Endodermal cell (in vitro differentiated cells): Measurements from ENCODE around the gene PPP6C. TPM values are rescaled to one million over a fixed set of nuclear protein-coding genes. Genes with fewer than 3 reads are reported as not detected.
"Not testable (repeated sequence)": the region's sequence is repeated elsewhere in the genome, so short reads cannot be mapped to it uniquely, and the experiment has no call there.

Experiments
- DNase-seq: peaks from one replicate; pipeline ENCODE4 v3.0.0-alpha.2; 2017
- H3K27ac ChIP-seq: 2 replicates; pipeline ENCODE4 v1.5.1; 2013; ENCODE audit warnings: mild to moderate bottlenecking, low read depth, low read length, moderate library complexity
- H3K27me3 ChIP-seq: 2 replicates; pipeline ENCODE4 v1.6.1; 2013; ENCODE audit warnings: mild to moderate bottlenecking, low read length, moderate library complexity; ENCODE audit not compliant: insufficient read depth, control insufficient read depth, poor library complexity, severe bottlenecking
- H3K36me3 ChIP-seq: 2 replicates; pipeline ENCODE4 v1.7.0; 2013; ENCODE audit warnings: mild to moderate bottlenecking, low read length, moderate library complexity; ENCODE audit not compliant: control insufficient read depth, insufficient read depth
- H3K4me1 ChIP-seq: one replicate; pipeline ENCODE4 v1.7.0; 2013; ENCODE audit warnings: low read length; ENCODE audit not compliant: control insufficient read depth, insufficient read depth
- H3K4me3 ChIP-seq: 2 replicates; pipeline ENCODE4 v1.5.1; 2013; ENCODE audit warnings: mild to moderate bottlenecking, low read length, moderate library complexity
- H3K9ac ChIP-seq: 2 replicates; pipeline ENCODE4 v1.6.1; 2013; ENCODE audit warnings: mild to moderate bottlenecking, low read length, moderate library complexity; ENCODE audit not compliant: poor library complexity, severe bottlenecking; ENCODE audit errors: extremely low read depth
- H3K9me3 ChIP-seq: 2 replicates; pipeline ENCODE4 v1.6.1; 2013; ENCODE audit warnings: mild to moderate bottlenecking, low read length, moderate library complexity; ENCODE audit not compliant: control insufficient read depth
- H3K27ac Mint-ChIP-seq: 2 replicates; pipeline ENCODE4 v1.8.0; 2020; ENCODE audit warnings: mixed read lengths
- H3K27me3 Mint-ChIP-seq: 2 replicates; pipeline ENCODE4 v1.8.0; 2021; ENCODE audit warnings: mild to moderate bottlenecking, mixed read lengths; ENCODE audit not compliant: insufficient read depth
- H3K36me3 Mint-ChIP-seq: 2 replicates; pipeline ENCODE4 v1.8.0; 2020; ENCODE audit warnings: low read depth, mixed read lengths
- H3K4me1 Mint-ChIP-seq: 2 replicates; pipeline ENCODE4 v1.8.0; 2020; ENCODE audit warnings: mixed read lengths
- H3K4me3 Mint-ChIP-seq: 2 replicates; pipeline ENCODE4 v1.8.0; 2020; ENCODE audit warnings: mild to moderate bottlenecking, moderate library complexity, mixed read lengths
- H3K9me3 Mint-ChIP-seq: 2 replicates; pipeline ENCODE4 v1.8.0; 2020; ENCODE audit warnings: mild to moderate bottlenecking, mixed read lengths
- CTCF ChIP-seq: fragments of 200-600 bp; sonication (generic); conservative IDR thresholded peaks from 2 replicates; pipeline ENCODE4 v1.5.0; 2021; ENCODE audit warnings: antibody characterized with exemption, mild to moderate bottlenecking
- WGBS, 2 experiments: methylation state at CpG; one replicate each; pipeline versions ENCODE4 v1.1.5 to v1.1.7; 2013; ENCODE audit warnings: missing lambda C conversion rate in 2 of 2, mixed read lengths in 1 of 2; ENCODE audit not compliant: insufficient coverage in 1 of 2, insufficient read length in 1 of 2; 5-methylcytosine and 5-hydroxymethylcytosine counted together
- total RNA-seq, 2 donors: library from RNA; stranded (reverse); fragmentation: NEBNext Ultra II Directional in 1 of 2; extraction: Animal tissue kit (Norgen Biotek cat#: 25700) in 1 of 2; gene quantifications; 2 replicates in 1 of 2; 3 replicates in 1 of 2; pipeline ENCODE4 v1.2.1, GENCODE V29; 2021

PPP6C gene
- total RNA-seq, 2 donors from 2014 or later, result 38.2 to 49.6 TPM

- Histone ChIP-seq H3K4me3 (peak overlapping the region; percentile 99), H3K9ac (peak overlapping the region; percentile 99), H3K27ac (no peak overlapping the region), H3K4me1 (no peaks in the 10 kb centered on the region), H3K9me3 (no peaks in the 10 kb centered on the region), H3K27me3 (no peaks in the 10 kb centered on the region), H3K36me3 (peaks cover 67% of the 10 kb centered on the region)
- H3K27ac Mint-ChIP-seq, result peak overlapping the region; percentile 11
- H3K27me3 Mint-ChIP-seq, result no peaks in the 10 kb centered on the region
- H3K9me3 Mint-ChIP-seq, result no peaks in the 10 kb centered on the region
- TF ChIP-seq CTCF, result no peak
- H3K4me1 Mint-ChIP-seq, result peaks cover 48% of the 10 kb centered on the region
- H3K4me3 Mint-ChIP-seq, result peak overlapping the region; percentile 95
- 93 to 96% methylated on average over 5 to 7 of the region's 7 CpGs for WGBS, 2 experiments
- H3K36me3 Mint-ChIP-seq, result peaks cover 67% of the 10 kb centered on the region
- DNase-seq, result no peak
Observed at GRCh38 chr9:125238127-125238914, 48.7 kb upstream of the PPP6C start.

DNA sequence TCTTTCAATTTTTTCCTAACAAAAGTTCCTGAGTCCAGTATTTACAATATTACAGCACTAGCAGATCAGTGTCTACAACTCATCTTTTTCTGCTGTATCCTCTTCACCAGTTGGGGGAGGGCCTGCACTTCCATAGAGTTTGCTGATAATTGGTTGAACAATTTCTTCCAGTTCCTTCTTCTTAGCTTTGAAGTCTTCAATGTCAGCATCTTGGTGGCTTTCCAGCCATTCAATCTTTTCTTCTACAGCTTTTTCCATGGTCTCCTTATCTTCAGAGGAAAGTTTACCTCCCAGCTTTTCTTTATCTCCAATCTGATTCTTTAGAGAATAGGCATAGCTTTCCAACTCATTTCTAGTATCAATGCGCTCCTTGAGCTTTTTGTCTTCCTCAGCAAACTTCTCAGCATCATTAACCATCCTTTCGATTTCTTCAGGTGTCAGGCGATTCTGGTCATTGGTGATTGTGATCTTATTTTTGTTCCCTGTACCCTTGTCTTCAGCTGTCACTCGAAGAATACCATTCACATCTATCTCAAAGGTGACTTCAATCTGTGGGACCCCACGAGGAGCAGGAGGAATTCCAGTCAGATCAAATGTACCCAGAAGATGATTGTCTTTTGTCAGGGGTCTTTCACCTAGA, 47.0 kb upstream of the PPP6C start:
- H3K36me3 Mint-ChIP-seq, result peaks cover 73% of the 10 kb centered on the region
- H3K4me3 Mint-ChIP-seq, result peak overlapping the region; percentile 95
- Histone ChIP-seq H3K36me3 (peaks cover 67% of the 10 kb centered on the region), H3K4me3 (peak overlapping the region; percentile 99)
- H3K9ac ChIP-seq, DNase-seq, H3K9me3 Mint-ChIP-seq, H3K27me3 Mint-ChIP-seq, H3K4me1 ChIP-seq, H3K9me3 ChIP-seq, H3K27ac ChIP-seq, H3K27me3 ChIP-seq: not testable (repeated sequence)
- H3K4me1 Mint-ChIP-seq, result peaks cover 42% of the 10 kb centered on the region
- WGBS, 2 experiments, result 65% methylated on average over 4 of the region's 5 CpGs; no CpG with 5 or more reads in 1 of the 2 experiments
- peak overlapping the region; percentile 54 for H3K27ac Mint-ChIP-seq

DNA sequence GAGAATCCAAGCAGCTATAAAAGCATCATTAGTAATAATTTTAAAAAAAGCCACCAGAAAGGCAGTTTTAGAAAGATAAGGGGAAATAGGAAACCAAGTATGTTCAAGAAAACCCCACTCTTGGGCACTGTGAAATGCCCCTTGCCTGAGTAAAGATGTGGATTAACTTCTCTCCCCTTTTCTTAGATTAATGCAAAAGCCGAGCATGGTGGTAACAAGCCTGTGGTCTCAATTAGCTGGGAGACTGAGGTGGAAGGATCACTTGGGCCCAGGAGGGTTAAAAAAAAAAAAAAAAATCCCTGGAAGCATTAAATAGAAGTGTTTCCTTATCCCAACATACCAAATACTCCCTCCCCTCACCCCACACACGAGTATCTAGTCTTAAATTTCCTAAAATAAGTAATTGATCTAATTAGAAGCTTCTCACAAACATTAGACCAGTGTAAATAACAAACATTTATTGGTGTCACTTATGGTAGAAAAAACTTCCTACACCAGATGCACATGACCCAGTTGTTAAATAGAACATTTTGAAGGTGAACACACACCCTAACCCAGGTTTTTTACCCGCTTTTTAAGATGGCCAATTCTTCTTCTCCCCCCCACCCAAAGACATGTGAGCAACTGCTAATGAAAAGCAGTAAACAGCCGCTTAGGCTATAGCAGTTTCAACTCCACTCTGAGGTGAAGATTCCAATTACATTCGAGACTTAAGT, 46.4 kb upstream of the PPP6C start:
- H3K27me3 ChIP-seq, result no peaks in the 10 kb centered on the region
- WGBS, 2 experiments, result 87 to 97% methylated on average over 3 to 4 of the region's 5 CpGs
- no peak overlapping the region for H3K27ac ChIP-seq
- peaks cover 42% of the 10 kb centered on the region for H3K4me1 Mint-ChIP-seq
- peaks cover 72% of the 10 kb centered on the region for H3K36me3 Mint-ChIP-seq
- no peak for TF ChIP-seq CTCF
- H3K36me3 ChIP-seq, result peaks cover 67% of the 10 kb centered on the region
- no peak for DNase-seq
- no peaks in the 10 kb centered on the region for H3K4me1 ChIP-seq
- no peak overlapping the region for H3K9ac ChIP-seq
- peak overlapping the region; percentile 95 for H3K4me3 Mint-ChIP-seq
- H3K27ac Mint-ChIP-seq, result peak overlapping the region; percentile 54
- no peaks in the 10 kb centered on the region for H3K27me3 Mint-ChIP-seq
- H3K4me3 ChIP-seq, result peak overlapping the region; percentile 99
- H3K9me3 ChIP-seq, result no peaks in the 10 kb centered on the region
- H3K9me3 Mint-ChIP-seq, result no peaks in the 10 kb centered on the region

GRCh38 chr9:125234099-125234498, 44.5 kb upstream of the PPP6C start:
- H3K9me3 ChIP-seq, H3K9ac ChIP-seq, H3K4me1 ChIP-seq, H3K27ac ChIP-seq, H3K27ac Mint-ChIP-seq, H3K27me3 Mint-ChIP-seq, H3K27me3 ChIP-seq, DNase-seq, H3K4me3 ChIP-seq, H3K9me3 Mint-ChIP-seq, H3K4me3 Mint-ChIP-seq: not testable (repeated sequence)
- WGBS, 2 experiments, result 94 to 95% methylated on average over 4 to 7 of the region's 8 CpGs
- peaks cover 62% of the 10 kb centered on the region for H3K36me3 Mint-ChIP-seq
- H3K36me3 ChIP-seq, result peaks cover 58% of the 10 kb centered on the region
- peaks cover 39% of the 10 kb centered on the region for H3K4me1 Mint-ChIP-seq
